ENCODE data around the gene DLX3. TPM values are rescaled to one million over a fixed set of nuclear protein-coding genes. Genes with fewer than 3 reads are reported as not detected.
A peak's percentile ranks its signal among the peaks of the same experiment; 100 is the strongest.

Gene DLX3
- total and polyA plus RNA-seq, 2 of the 8 experiments (the other 6 are each of a cell fraction or from before 2014, with no cell fraction given) = 0.15 to 0.20 TPM

DNA sequence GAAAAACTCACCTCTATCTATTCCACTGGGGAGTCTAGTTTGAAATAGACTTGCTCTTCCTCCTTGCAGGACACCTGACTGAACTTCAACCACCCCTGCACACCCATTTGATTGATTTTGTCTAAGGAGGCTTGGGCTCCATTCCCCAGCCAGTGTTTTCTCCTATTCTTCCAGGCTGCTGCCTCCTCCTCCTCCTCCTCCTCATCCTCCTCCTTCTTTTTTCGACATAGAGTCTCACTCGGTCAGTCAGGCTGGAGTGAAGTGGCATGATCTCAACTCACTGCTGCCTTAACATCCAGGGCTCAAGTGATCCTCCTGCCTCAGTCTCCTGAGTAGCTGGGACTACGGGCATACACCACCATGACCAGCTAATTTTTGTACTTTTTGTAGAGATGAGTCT lies 27.8 kb downstream of the DLX3 start:
- peaks cover 20 to 30% of the 10 kb centered on the region in 2 experiments for H4K20me1 ChIP-seq (replicated peaks in 1 of 2; ENCODE audit: control insufficient read depth in 1 of 2, insufficient read depth in 2 of 2, low read length in 2 of 2)
- no peak overlapping the region for H3K56ac ChIP-seq (replicated peaks; ENCODE audit: insufficient read length, low read depth, low read length)
- no peak overlapping the region for H2BK20ac ChIP-seq (ENCODE audit: low read length)
- H3K36me3 ChIP-seq (ENCODE audit: control insufficient read depth in 2 of 4, insufficient read depth in 4 of 4, low read length in 3 of 4) = peaks cover 0 to 8% (median 0%) of the 10 kb centered on the region in 4 experiments; a peak in 2 of 8 replicates
- TF ChIP-seq EZH2 (IDR thresholded peaks at IDR 0.05; ENCODE audit: low read depth, low read length, severe bottlenecking) (peak; percentile 22), NANOG (IDR thresholded peaks at IDR 0.05; ENCODE audit: insufficient read depth, low read depth, low read length, poor library complexity, severe bottlenecking) (no peak), SUZ12 (IDR thresholded peaks at IDR 0.05; ENCODE audit: low read length) (peak; percentile 24; the same call in 1 of the 2 replicates), SP4 (IDR thresholded peaks at IDR 0.05; ENCODE audit: low read length) (no peak), RNF2 (IDR thresholded peaks at IDR 0.05; ENCODE audit: borderline replicate concordance, low read depth, low read length, missing control alignments, poor library complexity, severe bottlenecking) (peak; percentile 7), TAF7 (optimal IDR thresholded peaks at IDR 0.05; ENCODE audit: borderline replicate concordance, low read depth, low read length) (no peak)
- TF ChIP-seq, protein P1, sequence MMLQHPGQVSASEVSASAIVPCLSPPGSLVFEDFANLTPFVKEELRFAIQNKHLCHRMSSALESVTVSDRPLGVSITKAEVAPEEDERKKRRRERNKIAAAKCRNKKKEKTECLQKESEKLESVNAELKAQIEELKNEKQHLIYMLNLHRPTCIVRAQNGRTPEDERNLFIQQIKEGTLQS (IDR thresholded peaks at IDR 0.05; ENCODE audit: insufficient read depth, low read depth, low read length) = no peak
- H3K18ac ChIP-seq (ENCODE audit: extremely low read depth, low read length) = no peak overlapping the region
- no peaks in the 10 kb centered on the region for H3K79me2 ChIP-seq (ENCODE audit: control insufficient read depth in 1 of 2, insufficient read depth in 2 of 2, low read length in 2 of 2)
- H3K4me2 ChIP-seq (ENCODE audit: insufficient read depth in 1 of 2, low read depth in 2 of 2, low read length in 2 of 2) = no peak overlapping the region; a peak in 1 of 4 replicates
- no peaks in the 10 kb centered on the region for H3K9me3 ChIP-seq (ENCODE audit: insufficient read depth in 2 of 2, low read depth in 1 of 2, low read length in 1 of 2)
- H2BK5ac ChIP-seq (ENCODE audit: low read depth, low read length) = no peak overlapping the region
- no peak for DNase-seq (ENCODE audit: low read depth in 1 of 2, low spot score in 2 of 2)
- H2BK120ac ChIP-seq (replicated peaks; ENCODE audit: low read depth, low read length) = no peak overlapping the region
- H2BK12ac ChIP-seq (ENCODE audit: low read depth, low read length) = no peak overlapping the region
- no peak for FAIRE-seq
- CTCF ChIA-PET (ENCODE audit: partially characterized antibody) = interaction anchor here (0.8 to 2.6 kb wide), 11 partner anchors 10 to 87 kb away, joined by 3 to 22 read pairs (median 5); partner anchors contain the start of gene DLX3
- no peak overlapping the region for H2AFZ ChIP-seq (ENCODE audit: low read length)
- no peak overlapping the region for H3K14ac ChIP-seq (ENCODE audit: insufficient read length)
- no peaks in the 10 kb centered on the region for H3K79me1 ChIP-seq (ENCODE audit: low read depth, low read length)
- H3K23ac ChIP-seq (ENCODE audit: insufficient read length) = no peak overlapping the region
- 31% methylated on average over 3 of the region's 3 CpGs; no CpG with 5 or more reads in 1 of the 2 experiments for WGBS, 2 experiments (ENCODE audit: extremely low coverage in 1 of 2, insufficient coverage in 1 of 2, insufficient read length in 1 of 2, insufficient replicate concordance in 2 of 2, low coverage in 1 of 2, low lambda C conversion rate in 2 of 2, missing lambda C conversion rate in 1 of 2)
- H3K27ac ChIP-seq (ENCODE audit: low read depth, low read length) = no peak overlapping the region
- no peak overlapping the region for H3K4me3 ChIP-seq (ENCODE audit: extremely low read depth in 1 of 4, insufficient read depth in 2 of 4, low read depth in 3 of 4, low read length in 4 of 4)
- H3K23me2 ChIP-seq (ENCODE audit: low read depth, low read length) = peaks cover 17% of the 10 kb centered on the region
- H3K9ac ChIP-seq (replicated peaks in 1 of 4; ENCODE audit: extremely low read depth in 1 of 4, low read depth in 3 of 4, low read length in 3 of 4) = no peak overlapping the region
- no peak overlapping the region for H4K5ac ChIP-seq (ENCODE audit: insufficient read length, low read depth, low read length)
- no peak overlapping the region for H3K4ac ChIP-seq (replicated peaks; ENCODE audit: insufficient read length, low read depth, low read length)
- H4K91ac ChIP-seq (replicated peaks; ENCODE audit: insufficient read length, low read length) = no peak overlapping the region
- no peak overlapping the region for H2BK15ac ChIP-seq (ENCODE audit: low read length)
- no peak overlapping the region for H4K8ac ChIP-seq (ENCODE audit: extremely low read depth, insufficient read depth, low read length)
- peaks cover 90 to 100% (median 96%) of the 10 kb centered on the region in 4 experiments for H3K27me3 ChIP-seq (replicated peaks in 1 of 4; ENCODE audit: control insufficient read depth in 3 of 4, extremely low read depth in 1 of 4, insufficient read depth in 3 of 4, low read length in 3 of 4)
- peaks cover 0 to 41% (median 31%) of the 10 kb centered on the region in 4 experiments; a peak in 6 of 7 replicates for H3K4me1 ChIP-seq (replicated peaks in 1 of 4; ENCODE audit: control insufficient read depth in 3 of 4, insufficient read depth in 4 of 4, low read length in 3 of 4)
- no peak overlapping the region for H2AK5ac ChIP-seq (ENCODE audit: low read depth, low read length)
- POLR2A ChIA-PET (ENCODE audit: partially characterized antibody) = interaction anchor here (0.8 to 1.4 kb wide), 4 partner anchors 10 to 92 kb away, joined by 3 to 5 read pairs (median 4); no protein-coding TSS in a partner anchor
